WTC11 (cell line): ENCODE data around the gene UBR4.

Source experiments
- ETV6 ChIP-seq: sonication (generic); formaldehyde crosslinking; IDR thresholded peaks from 2 replicates; pipeline ENCODE4 v1.8.1; 2022; ENCODE audit warnings: mild to moderate bottlenecking, missing genetic modification reagents
- NR2C2 ChIP-seq: sonication (generic); formaldehyde crosslinking; IDR thresholded peaks from 2 replicates; pipeline ENCODE4 v1.8.0; 2022; ENCODE audit warnings: mild to moderate bottlenecking, missing genetic modification reagents

DNA sequence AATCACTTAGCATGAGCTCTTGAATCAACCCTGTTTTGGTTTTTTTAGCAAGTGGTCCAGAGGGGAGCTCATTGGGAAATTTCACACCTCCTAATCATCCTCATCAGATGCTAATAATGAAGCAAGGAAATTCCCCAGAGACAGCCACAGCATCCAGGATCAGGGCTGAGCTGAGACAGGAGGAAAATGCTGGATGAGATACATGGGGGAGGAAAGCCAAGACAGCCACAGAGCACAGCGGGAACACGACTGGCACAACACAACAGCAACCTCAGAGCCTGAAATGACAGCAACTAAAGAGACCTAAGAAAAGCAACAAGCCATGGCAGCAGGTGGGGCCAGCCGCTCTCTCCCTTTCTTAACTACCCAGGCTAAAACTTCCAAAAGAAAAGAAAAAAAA lies 70.4 kb downstream of the UBR4 start:
- TF ChIP-seq NR2C2 (CRISPR knock-in tag) = no peak
- TF ChIP-seq ETV6 (CRISPR knock-in tag) = no peak
